ENCODE measurements around the gene HOXC9. TPM values are rescaled to one million over a fixed set of nuclear protein-coding genes. Genes with fewer than 3 reads are reported as not detected.

HOXC9 gene
- total RNA-seq, 1 experiment from 2014 or later, result 9.4 TPM

DNA sequence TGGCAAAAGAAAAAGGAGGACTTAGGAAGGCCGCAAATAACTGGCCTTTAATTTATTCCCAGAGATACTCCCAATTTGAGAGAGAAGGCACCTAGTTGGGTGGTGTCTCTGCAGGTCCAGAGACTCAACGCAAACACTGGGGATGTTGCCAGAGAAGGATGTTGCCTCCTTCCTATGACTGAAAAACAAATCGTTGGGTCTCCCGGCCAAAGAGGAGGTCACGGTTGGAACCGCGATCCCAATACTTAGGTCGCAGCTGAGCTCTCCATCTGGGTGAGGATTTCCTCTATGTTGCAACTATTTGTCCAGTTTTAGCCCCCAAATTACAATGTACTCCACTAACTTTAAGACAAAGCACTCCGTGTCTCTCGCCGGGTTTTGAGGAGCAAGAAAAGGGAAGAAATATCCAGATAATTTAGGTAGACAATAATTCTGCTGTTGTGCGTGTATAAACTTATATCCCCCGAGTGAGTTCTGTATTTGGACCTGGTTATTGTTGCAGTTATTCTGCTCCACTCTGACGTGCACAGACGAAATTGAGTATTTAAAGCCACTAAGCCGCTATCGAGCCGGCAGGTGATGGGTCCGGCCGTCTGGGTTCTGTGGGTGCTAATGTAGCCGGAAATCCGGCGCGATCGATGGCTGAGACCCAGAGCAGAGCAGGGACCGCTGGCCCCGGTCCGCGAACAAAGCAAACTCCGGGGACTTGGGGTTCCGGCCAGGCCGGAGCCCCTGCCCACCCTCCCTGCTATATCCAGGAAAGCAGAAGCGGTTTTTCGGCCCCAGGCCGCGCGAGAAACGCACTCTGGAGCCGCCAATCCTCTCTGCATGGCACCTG is 39.6 kb upstream of the HOXC9 start:
- in situ Hi-C loops (cut with HindIII; ENCODE audit: low pct_unique_long_range_greater_than_20kb, low sequenced_read_pairs), result no loop called here
- DNase-seq (ENCODE audit: low read depth, low spot score), result no peak

DNA sequence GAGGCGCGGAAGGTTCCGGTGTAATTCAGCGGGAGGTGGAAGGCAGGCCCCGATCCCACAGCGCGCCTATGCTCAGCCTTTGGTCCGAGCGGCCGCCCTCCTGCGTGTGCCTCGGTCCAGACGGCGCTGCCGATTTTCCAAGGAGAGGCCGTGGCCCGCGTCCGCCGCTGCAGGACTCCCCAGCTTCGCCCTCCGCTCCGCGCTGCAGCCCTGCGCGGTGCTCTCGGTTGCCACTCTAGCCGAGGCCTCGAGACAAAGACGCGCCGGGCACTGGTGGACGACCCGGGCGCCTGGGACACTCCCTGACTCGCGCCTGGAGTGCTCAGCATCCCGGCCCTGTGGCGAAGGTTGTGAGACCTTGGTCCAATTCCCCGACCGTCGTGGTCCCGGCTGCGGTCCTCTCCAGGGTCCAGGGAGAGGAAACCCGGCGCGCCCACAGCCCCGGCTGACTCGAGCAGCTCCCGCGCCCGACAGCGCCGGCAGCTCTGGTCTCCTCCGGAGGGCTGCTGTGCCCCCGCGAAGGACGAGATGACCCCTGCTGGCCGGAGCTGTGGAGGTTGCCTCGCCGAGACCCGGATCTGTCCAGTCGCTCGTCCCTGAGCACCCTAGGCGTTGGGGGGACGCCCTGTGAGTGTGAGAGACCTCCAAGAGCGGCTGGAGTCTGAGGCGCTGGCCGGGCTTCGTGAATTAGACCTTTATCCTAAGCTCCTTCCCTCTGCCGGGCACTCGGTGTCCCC is 38.8 kb upstream of the HOXC9 start:
- DNase-seq (ENCODE audit: low read depth, low spot score), result no peak
- in situ Hi-C loops (cut with HindIII; ENCODE audit: low pct_unique_long_range_greater_than_20kb, low sequenced_read_pairs), result no loop called here

DNA sequence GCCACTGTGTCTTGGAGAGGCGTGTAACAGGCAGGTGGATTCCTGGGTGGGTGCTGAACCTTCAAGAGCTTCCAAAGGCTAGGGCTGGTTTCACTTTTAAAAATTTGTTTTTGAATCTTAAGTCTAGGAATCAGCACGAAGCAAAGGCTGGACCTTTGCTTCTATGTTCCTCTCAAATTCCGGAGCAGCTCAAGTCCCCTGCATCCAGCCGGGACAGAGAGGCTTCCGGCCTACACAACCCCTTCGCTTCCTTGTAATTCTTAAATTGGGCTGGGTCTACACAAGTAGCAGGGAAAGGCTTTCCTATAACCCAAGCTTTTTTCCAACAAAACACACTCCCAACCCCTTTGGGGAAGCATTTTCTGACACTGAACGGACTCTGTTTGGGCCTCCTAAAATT is 37.0 kb upstream of the HOXC9 start:
- DNase-seq (ENCODE audit: low read depth, low spot score), result no peak
- in situ Hi-C loops (cut with HindIII; ENCODE audit: low pct_unique_long_range_greater_than_20kb, low sequenced_read_pairs), result no loop called here

DNA sequence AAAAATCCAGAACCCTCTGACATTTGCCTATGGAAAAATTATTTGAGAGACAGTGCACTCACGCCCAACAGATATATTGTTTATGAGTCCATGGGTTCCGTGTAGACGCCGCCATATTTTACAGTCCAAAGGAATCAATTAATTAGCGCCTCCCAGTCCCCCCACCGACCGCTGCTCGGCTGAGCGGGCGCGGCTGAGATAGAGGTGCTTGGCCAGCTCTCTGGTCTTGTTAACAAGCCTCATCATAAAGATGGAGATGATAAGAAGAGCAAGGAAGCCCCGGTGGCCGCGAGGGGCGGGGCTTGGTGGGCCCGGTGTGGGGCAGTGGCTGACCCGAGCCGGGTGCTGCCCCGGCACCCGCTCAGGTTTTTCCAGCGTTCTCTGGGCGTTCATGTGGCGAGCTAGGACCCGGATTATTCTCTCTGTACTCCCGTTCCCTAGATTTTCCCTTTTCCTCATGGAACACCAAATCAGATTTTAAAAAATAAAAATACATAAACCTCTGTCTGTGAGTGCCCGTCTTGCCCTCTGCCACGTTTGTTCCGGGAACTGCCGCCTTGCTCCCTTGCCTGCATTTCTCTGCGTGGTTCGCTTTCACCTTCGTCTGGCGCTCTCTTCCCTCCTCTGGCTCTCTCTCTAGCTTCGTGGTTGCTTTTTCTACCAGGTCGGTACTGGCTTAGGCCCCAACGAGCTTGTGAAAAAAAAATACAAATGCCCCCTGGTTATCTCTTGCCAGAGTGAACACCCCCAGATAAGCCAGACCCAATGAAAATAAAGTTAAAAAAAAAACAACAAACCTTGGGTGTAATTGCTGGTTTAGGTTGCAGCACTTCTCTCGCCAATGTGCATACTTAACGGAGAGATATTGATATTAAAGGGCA is 36.3 kb upstream of the HOXC9 start:
- DNase-seq (ENCODE audit: low read depth, low spot score), result no peak
- in situ Hi-C loops (cut with HindIII; ENCODE audit: low pct_unique_long_range_greater_than_20kb, low sequenced_read_pairs), result no loop called here

DNA sequence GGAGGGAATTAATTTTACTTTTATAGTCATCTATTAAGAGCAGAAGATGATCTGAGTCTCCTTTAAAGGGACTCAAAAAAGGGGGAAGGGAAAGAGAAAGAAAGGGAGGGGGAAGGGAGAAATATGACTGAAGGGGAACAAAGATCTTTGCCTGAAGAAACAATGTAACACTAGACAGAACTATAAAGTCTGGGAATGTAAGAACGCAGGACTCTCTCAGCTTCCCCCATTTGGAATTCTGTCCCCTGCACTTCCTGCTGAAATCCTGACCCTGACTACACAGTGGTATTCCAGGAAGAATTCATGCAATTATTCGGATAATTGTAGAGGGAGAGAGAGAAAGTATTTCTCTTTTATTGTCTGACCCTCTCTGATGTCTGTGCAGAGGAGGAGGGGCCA is 35.6 kb upstream of the HOXC9 start:
- in situ Hi-C loops (cut with HindIII; ENCODE audit: low pct_unique_long_range_greater_than_20kb, low sequenced_read_pairs), result no loop called here

DNA sequence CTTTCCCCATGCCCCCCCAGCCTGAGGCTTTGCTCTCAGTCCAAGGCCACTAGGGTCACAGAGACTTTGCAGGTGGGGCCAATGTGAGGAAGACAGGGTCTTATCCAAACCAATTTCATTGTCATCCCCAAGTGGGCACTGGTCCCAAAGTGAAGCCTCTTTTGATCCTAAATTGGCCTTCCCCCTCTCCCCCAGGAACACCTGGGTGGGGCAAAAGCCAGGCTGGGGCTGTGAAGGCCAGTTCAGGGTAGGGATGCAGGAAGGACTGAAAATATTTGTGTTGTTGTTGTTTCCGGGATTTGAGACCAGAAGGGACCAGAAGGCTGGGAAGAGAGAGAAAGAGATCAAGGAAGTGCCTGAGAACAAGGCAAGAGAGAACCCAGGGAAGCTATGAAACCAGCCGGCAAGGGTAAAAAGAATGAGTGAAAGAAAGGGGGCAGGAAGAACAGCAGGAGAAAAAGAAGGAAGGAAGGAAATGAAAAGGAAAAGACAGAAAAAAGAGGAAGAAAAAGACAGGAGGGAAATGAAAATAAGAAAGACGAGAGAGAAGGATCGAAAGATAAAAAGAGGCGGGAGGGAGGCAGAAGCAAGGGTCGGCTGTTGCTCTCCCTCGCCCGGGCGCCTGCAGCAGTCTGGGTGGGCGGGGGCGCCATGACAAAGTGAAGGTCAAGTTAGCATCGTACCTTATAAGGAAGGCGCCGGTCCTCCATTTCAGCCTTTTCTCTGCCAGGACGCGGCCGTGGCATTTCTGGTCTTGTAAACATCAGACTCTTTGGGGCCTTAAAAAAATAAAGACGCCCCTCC is 34.5 kb upstream of the HOXC9 start:
- in situ Hi-C loops (cut with HindIII; ENCODE audit: low pct_unique_long_range_greater_than_20kb, low sequenced_read_pairs), result no loop called here
- no peak for DNase-seq (ENCODE audit: low read depth, low spot score)

More for the DNA sequence above, 35.6 kb upstream of the HOXC9 start:
- DNase-seq (ENCODE audit: low read depth, low spot score), result no peak

DNA sequence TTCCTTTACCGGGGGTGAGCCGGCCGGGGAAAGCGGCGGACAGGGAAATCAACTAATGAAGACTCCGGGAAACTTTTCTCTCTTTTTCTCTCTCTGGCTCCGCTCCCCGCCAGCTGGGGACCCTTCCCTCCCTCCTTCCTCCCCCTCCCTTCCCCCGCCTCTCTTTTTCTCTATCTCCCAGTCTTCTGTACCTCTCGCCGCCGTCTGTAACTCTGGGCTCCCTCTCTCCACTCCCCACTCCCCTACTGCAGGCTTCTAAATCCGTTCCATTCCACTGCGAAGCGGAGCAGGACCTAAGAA is 33.9 kb upstream of the HOXC9 start:
- no peak for DNase-seq (ENCODE audit: low read depth, low spot score)
- in situ Hi-C loops (cut with HindIII; ENCODE audit: low pct_unique_long_range_greater_than_20kb, low sequenced_read_pairs), result no loop called here

DNA sequence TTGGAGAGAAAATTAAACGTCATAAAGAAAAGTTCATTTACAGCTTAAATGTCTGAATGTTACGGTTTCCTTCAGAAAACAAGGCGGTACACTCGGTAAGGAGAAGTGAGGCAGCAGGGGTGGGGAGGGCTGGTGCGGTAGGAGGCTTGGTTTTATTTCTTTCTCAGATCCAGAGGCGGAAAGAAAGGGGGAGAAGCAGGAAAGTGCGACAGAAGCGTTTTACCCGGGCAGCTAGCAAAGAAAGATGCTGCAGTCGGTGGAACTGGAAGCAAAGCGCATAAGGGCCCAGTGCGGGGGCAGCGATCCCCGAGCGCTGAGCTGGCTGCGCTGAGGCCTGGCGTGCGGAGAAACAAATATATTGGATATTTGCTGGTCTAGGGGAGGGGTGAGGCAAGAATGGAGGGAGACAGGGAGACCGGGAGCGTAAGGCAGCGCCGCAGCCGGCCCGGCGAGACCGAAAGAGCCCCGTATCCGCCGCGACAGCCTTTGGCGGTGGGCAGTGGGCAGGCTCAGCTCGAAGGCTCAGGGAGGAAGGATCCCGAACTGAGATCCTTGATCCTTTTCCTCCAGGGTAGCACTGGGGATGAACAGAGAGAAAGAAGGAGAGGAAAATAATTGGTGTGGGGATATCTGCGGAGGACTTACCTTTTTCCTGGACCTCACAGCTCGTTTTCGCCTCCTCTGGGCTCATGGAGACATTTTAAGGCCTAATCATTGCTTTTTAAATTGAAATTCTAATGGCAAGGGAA is 33.4 kb upstream of the HOXC9 start:
- in situ Hi-C loops (cut with HindIII; ENCODE audit: low pct_unique_long_range_greater_than_20kb, low sequenced_read_pairs), result no loop called here
- DNase-seq (ENCODE audit: low read depth, low spot score), result no peak

DNA sequence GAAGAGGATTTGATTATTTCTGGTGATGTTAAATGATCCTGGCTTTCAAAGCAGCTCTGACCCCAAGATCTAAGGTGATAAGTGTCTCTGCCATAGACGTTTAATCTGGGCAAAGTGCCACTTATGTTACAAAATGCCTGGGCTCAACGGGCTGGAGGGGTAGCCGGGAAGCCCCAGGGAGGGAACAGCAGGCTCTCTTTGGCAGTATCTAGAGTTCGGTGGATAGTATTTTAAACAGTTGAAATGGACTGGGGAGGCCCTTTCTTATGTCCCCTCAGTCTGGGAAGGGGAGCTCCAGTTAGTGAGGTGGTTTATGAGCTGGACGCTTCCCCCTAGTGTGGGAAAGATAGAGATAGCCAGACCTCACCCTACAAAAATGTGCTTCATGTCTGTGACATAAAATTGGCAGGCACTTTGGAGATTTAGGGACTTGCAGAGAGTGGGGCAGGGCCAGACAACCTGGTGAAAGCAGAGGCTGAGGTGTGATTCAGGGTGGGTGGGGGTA is 32.5 kb upstream of the HOXC9 start:
- no peak for DNase-seq (ENCODE audit: low read depth, low spot score)

DNA sequence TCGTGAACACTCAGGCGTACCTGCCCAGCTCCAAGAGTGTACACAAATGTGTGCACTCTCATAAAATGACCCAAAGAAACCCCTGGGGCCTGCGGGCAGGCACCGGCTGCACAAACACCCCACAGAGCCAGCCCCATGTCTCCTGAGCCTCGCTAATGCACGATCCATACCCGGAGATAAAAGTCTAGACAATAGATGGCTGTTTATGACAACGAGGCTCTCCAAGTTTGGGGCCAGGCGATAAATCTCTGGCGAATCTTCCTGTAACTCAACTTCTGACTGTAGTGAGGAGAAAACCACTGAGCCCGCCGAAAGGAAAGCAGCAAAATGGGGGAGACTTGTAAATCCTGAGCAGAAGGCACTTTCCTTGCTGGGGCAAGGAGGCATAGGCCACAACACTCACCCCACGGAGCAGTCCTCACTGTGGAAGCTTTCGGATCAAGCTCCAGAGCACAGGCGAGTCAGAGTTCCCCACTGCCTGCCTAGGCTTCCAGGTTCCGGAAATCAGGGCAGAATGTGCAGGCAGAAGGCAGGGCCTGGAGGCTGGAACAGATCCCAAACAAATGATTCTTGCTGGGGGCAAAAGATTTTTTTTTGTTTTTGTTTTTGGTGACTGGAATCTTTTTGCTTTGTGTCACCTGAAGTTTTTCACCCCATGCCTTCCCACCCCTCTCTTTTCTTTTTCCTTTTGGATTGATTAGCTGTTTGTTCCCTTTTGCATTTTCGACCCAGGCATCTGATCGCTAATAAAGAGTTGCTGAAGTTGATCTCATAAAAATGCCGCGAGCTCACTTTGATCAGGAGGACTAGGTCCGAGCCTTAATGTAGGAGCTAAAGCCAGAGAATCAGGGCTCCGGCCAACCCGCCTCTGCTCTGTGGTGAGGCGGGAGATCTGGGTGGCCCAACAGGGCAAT is 31.5 kb upstream of the HOXC9 start:
- DNase-seq (ENCODE audit: low read depth, low spot score), result no peak
- in situ Hi-C loops (cut with HindIII; ENCODE audit: low pct_unique_long_range_greater_than_20kb, low sequenced_read_pairs), result no loop called here

More for the DNA sequence above, 32.5 kb upstream of the HOXC9 start:
- in situ Hi-C loops (cut with HindIII; ENCODE audit: low pct_unique_long_range_greater_than_20kb, low sequenced_read_pairs), result no loop called here

DNA sequence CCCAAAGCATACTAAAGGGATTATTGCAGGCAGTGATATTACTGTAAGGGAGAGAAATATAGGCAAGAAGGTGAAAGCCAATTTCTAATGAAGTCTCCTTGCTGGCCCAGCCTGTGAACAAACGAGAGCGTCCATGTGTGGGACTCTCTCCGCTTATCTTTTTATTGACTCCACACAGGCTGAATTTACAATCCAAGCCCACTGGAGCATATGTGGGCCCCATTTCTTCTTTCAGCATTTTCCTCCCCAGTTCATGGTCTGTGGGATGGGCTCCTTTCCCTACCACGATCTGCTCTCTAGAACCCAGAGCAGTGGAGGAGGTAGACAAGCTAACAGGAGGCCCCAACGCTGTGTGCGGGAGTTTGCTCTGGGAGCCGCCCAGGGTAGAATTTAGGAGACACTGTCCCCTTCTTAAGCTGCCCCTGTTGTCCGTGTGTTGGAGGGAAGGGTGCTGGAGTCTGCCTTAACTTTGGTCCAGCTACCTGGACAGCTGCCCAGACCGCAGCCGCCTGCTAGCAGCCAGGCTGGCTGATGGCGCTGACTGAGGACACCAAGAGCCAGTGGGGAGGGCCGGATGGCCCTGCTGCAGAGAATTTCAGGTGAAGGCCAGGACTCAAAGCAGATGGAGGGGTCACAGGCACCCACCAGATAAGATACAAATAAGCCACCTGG is 30.2 kb upstream of the HOXC9 start:
- in situ Hi-C loops (cut with HindIII; ENCODE audit: low pct_unique_long_range_greater_than_20kb, low sequenced_read_pairs), result no loop called here
- DNase-seq (ENCODE audit: low read depth, low spot score), result no peak

DNA sequence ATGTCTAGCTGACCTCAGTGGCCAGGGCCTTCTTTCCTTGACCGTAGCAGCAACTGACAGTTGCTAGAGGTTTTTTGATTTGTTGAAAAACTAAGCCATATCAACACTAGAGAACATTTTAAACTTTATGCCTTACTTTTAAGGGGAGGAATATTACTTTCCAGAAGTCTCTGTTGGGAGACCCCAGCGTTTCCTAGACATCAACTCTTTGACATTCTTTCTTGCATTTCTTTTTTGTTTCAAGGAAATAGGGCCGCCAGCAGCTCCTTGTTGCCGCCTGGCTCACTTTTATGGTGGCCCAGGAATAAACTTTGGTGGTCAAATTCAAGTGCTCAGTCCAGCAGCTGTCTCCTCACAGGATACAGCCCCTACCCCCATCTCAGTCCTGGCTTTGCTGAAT is 29.5 kb upstream of the HOXC9 start:
- no peak for DNase-seq (ENCODE audit: low read depth, low spot score)
- in situ Hi-C loops (cut with HindIII; ENCODE audit: low pct_unique_long_range_greater_than_20kb, low sequenced_read_pairs), result no loop called here

DNA sequence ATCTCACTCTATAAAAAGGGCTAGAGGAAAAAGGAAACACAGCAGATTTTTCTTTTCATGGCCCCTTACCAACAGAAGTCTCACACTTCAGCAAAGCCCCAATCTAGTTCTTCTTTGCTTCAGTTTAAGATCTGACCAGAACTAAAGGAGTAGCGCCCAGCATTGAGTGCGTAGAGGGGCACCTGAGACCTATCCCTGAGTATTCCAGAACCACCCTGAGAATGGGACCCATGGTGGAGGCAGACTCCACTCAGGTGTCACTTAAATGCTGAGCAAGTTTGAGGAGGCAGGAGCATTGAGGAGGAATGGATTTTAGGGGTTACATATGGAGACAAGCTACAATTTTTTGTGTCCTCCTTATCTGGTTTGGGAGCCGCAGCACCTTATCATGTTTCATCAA is 28.8 kb upstream of the HOXC9 start:
- in situ Hi-C loops (cut with HindIII; ENCODE audit: low pct_unique_long_range_greater_than_20kb, low sequenced_read_pairs), result no loop called here
- no peak for DNase-seq (ENCODE audit: low read depth, low spot score)

DNA sequence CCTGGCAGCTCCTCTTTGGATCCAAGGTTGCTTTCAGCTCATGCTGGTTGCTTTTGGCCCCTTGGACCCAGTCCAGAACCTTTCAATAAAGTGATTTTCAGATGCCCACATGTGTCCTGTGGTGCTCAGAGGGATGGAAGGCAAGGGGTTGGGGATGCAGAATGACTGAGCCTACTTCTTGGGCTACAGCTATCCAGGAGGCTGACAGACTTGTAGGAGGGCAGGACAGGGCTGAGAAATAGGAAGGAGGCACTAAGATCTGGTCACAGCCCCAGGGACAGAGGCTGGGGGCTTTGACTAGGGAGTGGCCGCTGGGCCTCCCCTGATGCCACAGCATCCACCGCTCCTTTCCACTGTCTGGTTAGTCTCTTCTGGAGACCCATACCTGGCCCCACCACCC is 28.3 kb upstream of the HOXC9 start:
- DNase-seq (ENCODE audit: low read depth, low spot score), result no peak
- in situ Hi-C loops (cut with HindIII; ENCODE audit: low pct_unique_long_range_greater_than_20kb, low sequenced_read_pairs), result no loop called here

DNA sequence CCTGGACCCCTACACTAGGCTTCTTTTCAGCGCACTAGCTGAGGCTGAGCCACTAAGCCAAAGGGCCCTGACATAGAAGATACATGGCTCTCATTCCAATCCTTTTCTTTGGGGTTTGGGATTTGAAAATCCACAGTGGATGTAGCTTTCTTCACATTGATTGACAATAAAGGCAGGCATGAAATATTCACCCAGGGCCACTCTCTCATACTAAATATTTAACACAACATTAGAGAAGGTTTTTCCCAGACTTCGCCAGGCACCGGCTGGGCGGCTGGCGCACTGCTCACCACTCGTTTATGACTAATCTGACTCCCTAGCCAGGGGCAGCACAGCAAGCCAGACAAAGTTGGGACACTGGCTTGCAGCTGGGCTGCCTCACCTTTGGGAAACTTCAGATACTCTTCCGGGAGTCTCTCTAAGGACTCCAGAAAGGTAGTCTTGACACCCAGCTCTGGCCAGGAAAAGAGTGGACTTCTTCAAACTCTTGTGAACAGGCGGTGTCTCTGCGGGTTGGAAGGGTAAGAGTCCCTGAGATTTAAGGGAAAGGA is 27.7 kb upstream of the HOXC9 start:
- in situ Hi-C loops (cut with HindIII; ENCODE audit: low pct_unique_long_range_greater_than_20kb, low sequenced_read_pairs), result no loop called here
- no peak for DNase-seq (ENCODE audit: low read depth, low spot score)
